ENCODE measurements around the gene IFNL1.
"Not testable (repeated sequence)": the region's sequence is repeated elsewhere in the genome, so short reads cannot be mapped to it uniquely, and the experiment has no call there.

The IFNL1 gene

DNA sequence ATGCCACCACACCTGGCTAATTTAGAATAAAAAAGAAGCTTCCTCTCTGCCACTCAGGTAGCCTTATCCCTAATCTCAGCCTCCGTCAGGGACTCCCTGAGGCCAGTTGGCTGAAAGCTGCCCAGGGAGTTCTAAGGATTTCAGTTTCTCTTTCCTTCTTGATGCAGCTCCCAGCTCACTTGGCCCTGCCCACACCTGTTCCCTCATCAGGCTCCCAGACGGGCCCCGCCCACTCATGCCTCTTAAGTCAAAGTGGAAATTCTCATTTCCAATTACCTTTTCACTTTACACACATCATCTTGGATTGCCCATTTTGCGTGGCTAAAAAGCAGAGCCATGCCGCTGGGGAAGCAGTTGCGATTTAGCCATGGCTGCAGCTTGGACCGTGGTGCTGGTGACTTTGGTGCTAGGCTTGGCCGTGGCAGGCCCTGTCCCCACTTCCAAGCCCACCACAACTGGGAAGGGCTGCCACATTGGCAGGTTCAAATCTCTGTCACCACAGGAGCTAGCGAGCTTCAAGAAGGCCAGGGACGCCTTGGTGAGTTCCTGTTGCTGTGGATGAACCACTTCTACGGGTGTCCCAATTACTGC, at the start of gene IFNL1:
TSS of gene IFNL1 (plus strand) at position 353 of the 591 bp plus-strand sequence. CDS start at position 368, 15 bp downstream.
- no peak for DNase-seq (ENCODE audit: low read depth in 2 of 2)

DNA sequence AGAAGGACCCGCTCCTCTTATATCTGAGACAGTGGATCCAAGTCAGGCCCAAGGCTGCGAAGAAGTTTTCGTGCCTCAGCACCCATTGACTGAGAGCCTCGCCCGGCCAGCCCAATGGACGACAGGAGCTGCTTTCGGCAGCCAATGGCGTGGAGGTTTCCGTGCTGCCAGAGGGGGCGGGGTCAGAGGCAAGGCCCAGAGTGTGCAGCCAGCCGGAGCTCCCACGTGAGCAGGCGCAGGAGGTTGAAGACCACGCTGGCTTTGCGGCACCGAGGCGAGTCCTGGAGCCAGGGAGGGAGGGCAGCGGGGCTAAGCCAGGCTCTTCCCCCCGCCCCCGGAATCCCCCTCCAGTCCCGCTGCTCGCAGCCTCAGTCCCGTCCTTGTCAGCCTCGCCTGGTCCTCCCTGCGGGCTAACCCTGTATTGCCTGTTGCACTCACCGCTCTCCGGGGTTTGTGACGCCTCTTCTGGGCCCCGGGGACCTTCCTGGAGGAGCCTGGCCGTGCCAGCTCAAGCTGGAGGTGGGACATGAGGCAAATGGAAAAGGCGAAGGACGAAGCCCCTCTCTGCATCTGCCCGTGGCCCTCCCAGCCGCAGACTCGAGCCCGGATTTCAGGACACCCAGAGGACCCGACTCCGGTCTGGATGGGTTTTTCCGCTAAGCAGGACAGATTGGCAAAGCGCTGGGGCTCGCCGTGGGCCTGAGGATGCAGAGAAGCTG, 49.1 kb upstream of the IFNL1 start:
- DNase-seq (ENCODE audit: low read depth in 2 of 2): peak in 1 of 2 experiments; percentile 32

GRCh38 chr19:39247701-39248664, 48.2 kb upstream of the IFNL1 start:
- DNase-seq (ENCODE audit: low read depth in 2 of 2): no peak

- DNase-seq (ENCODE audit: low read depth in 2 of 2): no peak
Measured at GRCh38 chr19:39248806-39249205, 47.4 kb upstream of the IFNL1 start, which contains the start of gene IFNL4. Gene IFNL4, minus strand, starts transcription at chr19:39248856.

GRCh38 chr19:39251081-39251480, 45.1 kb upstream of the IFNL1 start:
- DNase-seq (ENCODE audit: low read depth in 2 of 2): no peak

GRCh38 chr19:39251846-39252245, 44.4 kb upstream of the IFNL1 start:
- no peak for DNase-seq (ENCODE audit: low read depth in 2 of 2)

- DNase-seq (ENCODE audit: low read depth in 2 of 2): no peak
Measured at GRCh38 chr19:39252458-39252857, 43.7 kb upstream of the IFNL1 start.

DNA sequence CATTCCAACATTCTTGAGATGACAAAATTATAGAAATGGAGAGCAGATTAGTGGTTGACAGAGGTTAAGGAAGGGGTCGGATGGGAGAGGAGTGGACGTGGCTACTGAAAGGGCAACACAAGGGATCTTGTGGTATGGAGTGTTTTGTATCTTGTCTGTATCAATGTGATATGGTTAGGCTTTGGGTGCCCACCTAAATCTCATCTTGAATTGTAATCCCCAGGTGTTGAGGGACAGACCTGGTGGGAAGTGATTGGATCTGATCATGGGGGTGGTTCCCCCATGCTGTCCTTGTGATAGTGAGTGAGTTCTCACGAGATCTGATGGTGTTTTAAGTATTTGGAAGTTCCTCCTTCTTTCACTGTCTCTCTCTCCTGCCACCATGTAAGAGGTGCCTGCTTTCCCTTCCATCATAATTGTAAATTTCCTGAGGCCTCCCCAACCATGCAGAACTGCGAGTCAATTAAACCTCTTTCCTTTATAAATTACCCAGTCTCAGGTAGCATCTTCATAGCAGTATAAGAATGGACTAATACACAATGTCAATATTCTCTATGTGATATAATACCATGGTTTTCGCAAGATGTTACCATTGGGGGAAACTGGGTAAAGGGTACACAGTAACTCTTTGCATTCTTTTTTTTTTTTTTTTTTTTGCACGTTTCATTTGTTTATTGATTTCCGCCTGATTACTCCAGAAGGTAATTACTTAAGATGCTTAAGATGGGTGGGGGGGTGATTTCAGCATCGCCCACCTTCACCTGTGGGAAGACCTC, 42.6 kb upstream of the IFNL1 start:
- no peak for DNase-seq (ENCODE audit: low read depth in 2 of 2)

- DNase-seq (ENCODE audit: low read depth in 2 of 2): no peak
Measured at GRCh38 chr19:39254531-39255345, 41.5 kb upstream of the IFNL1 start.

GRCh38 chr19:39257227-39257626, 39.0 kb upstream of the IFNL1 start:
- no peak for DNase-seq (ENCODE audit: low read depth in 2 of 2)

DNA sequence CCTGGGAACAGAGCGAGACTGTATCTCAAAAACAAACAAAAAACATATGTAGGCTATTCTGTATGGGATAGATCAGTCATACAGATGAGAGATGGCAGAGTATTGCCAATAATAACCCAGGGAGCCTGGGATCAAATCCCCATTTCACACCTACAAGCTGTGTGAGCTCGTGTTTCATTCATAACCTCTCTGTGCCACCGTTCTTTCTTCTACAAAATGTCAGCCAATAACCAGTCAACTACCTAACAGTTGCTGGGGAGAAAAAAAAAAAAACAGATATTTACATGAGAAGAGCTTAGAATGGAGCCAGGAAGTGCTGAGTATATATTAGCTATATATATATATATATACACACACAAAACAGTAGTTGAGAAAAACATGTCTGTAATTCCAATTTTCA, 34.5 kb upstream of the IFNL1 start:
- DNase-seq (ENCODE audit: low read depth in 2 of 2): no peak

DNA sequence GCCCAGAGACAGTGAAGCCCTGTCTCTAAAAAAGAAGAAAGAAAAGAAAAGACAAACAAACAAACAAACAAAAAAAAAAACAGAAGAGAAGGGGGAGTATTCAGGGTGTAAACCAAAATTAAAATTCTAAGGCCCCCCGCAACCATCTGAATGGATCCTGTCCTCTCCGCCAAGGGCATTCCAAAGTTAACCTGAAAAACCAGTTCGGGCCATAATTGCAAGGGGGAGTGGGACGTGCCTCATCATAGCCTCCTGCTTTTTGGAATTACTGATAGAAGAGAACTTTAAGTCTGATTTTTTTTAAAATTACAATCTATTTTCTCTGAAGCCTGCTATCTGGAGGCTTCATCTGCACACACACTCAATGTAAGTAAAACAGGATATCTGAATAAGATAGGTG, 33.7 kb upstream of the IFNL1 start:
- no peak for DNase-seq (ENCODE audit: low read depth in 2 of 2)

GRCh38 chr19:39263912-39264305, 32.3 kb upstream of the IFNL1 start:
- no peak for DNase-seq (ENCODE audit: low read depth in 2 of 2)

- DNase-seq (ENCODE audit: low read depth in 2 of 2): no peak
Measured at GRCh38 chr19:39264306-39265290, 31.6 kb upstream of the IFNL1 start.

GRCh38 chr19:39265321-39265916, 30.8 kb upstream of the IFNL1 start:
- no peak for DNase-seq (ENCODE audit: low read depth in 2 of 2)

DNA sequence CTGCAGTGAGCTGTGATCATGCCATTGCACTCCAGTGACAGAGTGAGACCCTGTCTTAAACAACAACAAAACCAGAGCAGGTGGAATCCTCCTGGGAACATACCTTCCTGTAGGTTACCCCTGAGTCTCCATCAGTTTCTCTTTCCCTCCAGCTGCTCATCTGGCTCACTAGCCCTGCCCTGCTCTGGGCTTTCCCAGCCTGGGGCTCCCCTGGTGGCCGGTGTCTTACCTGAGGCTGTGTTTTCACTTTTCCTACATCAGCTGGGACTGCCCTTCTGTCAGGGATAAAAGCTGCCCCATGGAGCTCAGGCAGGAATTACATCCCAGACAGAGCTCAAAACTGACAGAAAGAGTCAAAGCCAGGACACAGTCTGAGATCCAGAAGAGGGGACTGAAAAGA, 28.1 kb upstream of the IFNL1 start, which contains the start of gene IFNL2:
TSS of gene IFNL2 (plus strand) at position 312 of the 400 bp plus-strand sequence. CDS start 173 bp downstream, outside the sequence.
- DNase-seq (ENCODE audit: low read depth in 2 of 2): not testable (repeated sequence)

- not testable (repeated sequence) for DNase-seq (ENCODE audit: low read depth in 2 of 2)
Measured at GRCh38 chr19:39268531-39269223, 27.5 kb upstream of the IFNL1 start.

DNA sequence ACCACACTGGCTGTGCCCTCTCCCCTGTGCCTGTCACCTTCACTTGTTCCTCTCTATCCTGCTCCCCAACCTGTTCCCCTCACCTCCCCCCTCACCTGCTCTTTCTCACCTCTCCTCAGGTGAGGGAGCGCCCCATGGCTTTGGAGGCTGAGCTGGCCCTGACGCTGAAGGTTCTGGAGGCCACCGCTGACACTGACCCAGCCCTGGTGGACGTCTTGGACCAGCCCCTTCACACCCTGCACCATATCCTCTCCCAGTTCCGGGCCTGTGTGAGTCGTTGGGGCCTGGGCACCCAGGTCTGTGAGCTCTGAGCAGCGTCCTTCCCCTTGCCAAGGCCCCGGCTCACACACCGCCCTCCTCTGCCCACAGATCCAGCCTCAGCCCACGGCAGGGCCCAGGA, 26.8 kb upstream of the IFNL1 start:
- DNase-seq (ENCODE audit: low read depth in 2 of 2): not testable (repeated sequence)
